A673 (cell line): Measurements from ENCODE around the gene MST1. TPM values are rescaled to one million over a fixed set of nuclear protein-coding genes. Genes with fewer than 3 reads are reported as not detected.

Experiments used
- BruUV-seq: library from RNA; stranded (reverse); fragments of 400-500 nt; replicated peaks from 2 replicates; lab custom pipeline; 2021; lab: Mats Ljungman, UMichigan
- CTCF ChIA-PET: fragments of 300-600 bp; sonication (Branson Sonifier 250); formaldehyde crosslinking; loops from one replicate; lab custom pipeline; 2022; ENCODE audit warnings: antibody characterized with exemption; lab: Charles Lee
- POLR2A ChIA-PET: fragments of 300-600 bp; sonication (Branson Sonifier 250); formaldehyde crosslinking; loops from one replicate; lab custom pipeline; 2022; ENCODE audit warnings: antibody characterized with exemption; ENCODE audit not compliant: low non-redundant PET; lab: Charles Lee
- DNase-seq: peaks from one replicate; pipeline ENCODE4 v3.0.0-alpha.2; 2015; ENCODE audit warnings: low spot score
- H3K27ac ChIP-seq: fragments of 200-600 bp; sonication (generic); 2 replicates; pipeline ENCODE4 v1.5.1; 2016; ENCODE audit warnings: mixed run types, low read depth, mild to moderate bottlenecking, mixed read lengths, antibody characterized with exemption, low read length; ENCODE audit not compliant: poor library complexity, severe bottlenecking
- H3K27me3 ChIP-seq: fragments of 200-600 bp; sonication (generic); replicated peaks from 2 replicates; pipeline ENCODE4 v1.6.1; 2017; ENCODE audit warnings: mixed run types, low read depth, mild to moderate bottlenecking, mixed read lengths, antibody characterized with exemption, low read length; ENCODE audit not compliant: insufficient read depth, poor library complexity
- H3K36me3 ChIP-seq: fragments of 200-600 bp; sonication (generic); 2 replicates; pipeline ENCODE4 v1.6.1; 2016; ENCODE audit warnings: mixed run types, mild to moderate bottlenecking, mixed read lengths, antibody characterized with exemption, low read length; ENCODE audit not compliant: insufficient read depth, poor library complexity, severe bottlenecking
- H3K4me1 ChIP-seq: fragments of 200-600 bp; sonication (generic); 2 replicates; pipeline ENCODE4 v1.6.1; 2017; ENCODE audit warnings: mixed run types, mild to moderate bottlenecking, mixed read lengths, antibody characterized with exemption, low read length; ENCODE audit not compliant: insufficient read depth, poor library complexity, severe bottlenecking
- H3K4me3 ChIP-seq: fragments of 200-600 bp; sonication (generic); 2 replicates; pipeline ENCODE4 v1.5.1; 2016; ENCODE audit warnings: low read depth, mixed run types, mild to moderate bottlenecking, mixed read lengths, low read length; ENCODE audit not compliant: poor library complexity, severe bottlenecking
- H3K9me3 ChIP-seq: fragments of 200-600 bp; sonication (generic); 2 replicates; pipeline ENCODE4 v1.6.1; 2016; ENCODE audit warnings: mixed run types, low read depth, mild to moderate bottlenecking, mixed read lengths, antibody characterized with exemption, low read length; ENCODE audit not compliant: poor library complexity, severe bottlenecking
- EZH2 ChIP-seq: fragments of 200-600 bp; sonication (generic); IDR thresholded peaks from 2 replicates; pipeline ENCODE4 v1.6.1; 2017; ENCODE audit warnings: borderline replicate concordance, low read depth, mild to moderate bottlenecking, mixed read lengths, antibody characterized with exemption, low read length; ENCODE audit not compliant: poor library complexity, severe bottlenecking
- intact Hi-C: fragments of 100-400 bp; cut with micrococcal nuclease; formaldehyde crosslinking; loops from one replicate; pipeline ENCODE4 v1.10.0; 2022; ENCODE audit not compliant: unreplicated experiment
- total RNA-seq: library from RNA; stranded (reverse); gene quantifications from 2 replicates; pipeline ENCODE4 v1.2.3, GENCODE V29; 2021
- TF ChIP-seq, protein P1 (sequence below): fragments of 300-800, 200-600 bp; sonication (generic); conservative IDR thresholded peaks from 2 replicates; pipeline ENCODE4 v1.5.1; 2017; ENCODE audit warnings: low read depth, mild to moderate bottlenecking, antibody characterized with exemption, low read length, moderate library complexity, mixed read lengths

Gene MST1
- total RNA-seq, 1 experiment from 2014 or later, result 3.7 TPM

DNA sequence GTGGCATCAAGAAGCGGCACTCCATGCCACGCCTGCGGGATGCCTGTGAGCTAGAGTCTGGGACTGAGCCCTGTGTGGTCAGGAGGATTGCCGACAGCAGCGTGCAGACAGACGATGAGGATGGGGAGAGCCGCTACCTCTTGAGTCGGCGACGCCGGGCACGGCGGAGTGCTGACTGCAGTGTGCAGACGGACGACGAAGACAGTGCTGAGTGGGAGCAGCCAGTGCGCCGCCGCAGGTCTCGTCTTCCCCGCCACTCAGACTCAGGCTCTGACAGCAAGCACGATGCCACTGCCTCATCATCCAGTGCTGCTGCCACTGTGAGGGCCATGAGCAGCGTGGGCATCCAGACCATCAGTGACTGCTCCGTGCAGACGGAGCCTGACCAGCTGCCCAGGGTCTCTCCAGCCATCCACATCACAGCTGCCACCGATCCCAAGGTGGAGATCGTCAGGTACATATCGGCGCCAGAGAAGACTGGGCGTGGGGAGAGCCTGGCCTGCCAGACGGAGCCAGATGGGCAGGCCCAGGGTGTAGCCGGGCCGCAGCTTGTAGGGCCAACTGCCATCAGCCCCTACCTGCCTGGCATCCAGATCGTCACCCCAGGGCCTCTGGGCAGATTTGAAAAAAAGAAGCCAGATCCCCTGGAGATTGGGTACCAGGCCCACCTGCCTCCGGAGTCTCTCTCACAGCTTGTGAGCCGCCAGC, 31.9 kb downstream of the MST1 start:
- Histone ChIP-seq H3K27ac (no peak overlapping the region), H3K27me3 (no peaks in the 10 kb centered on the region), H3K4me1 (no peaks in the 10 kb centered on the region), H3K9me3 (no peaks in the 10 kb centered on the region), H3K36me3 (no peaks in the 10 kb centered on the region), H3K4me3 (no peak overlapping the region)
- intact Hi-C loops, result no loop called here
- CTCF ChIA-PET, result no interaction called here
- POLR2A ChIA-PET, result interaction anchor here (0.5 kb wide), 1 partner anchor 112 kb away, joined by 5 read pairs; no protein-coding TSS in a partner anchor
- TF ChIP-seq, protein P1, sequence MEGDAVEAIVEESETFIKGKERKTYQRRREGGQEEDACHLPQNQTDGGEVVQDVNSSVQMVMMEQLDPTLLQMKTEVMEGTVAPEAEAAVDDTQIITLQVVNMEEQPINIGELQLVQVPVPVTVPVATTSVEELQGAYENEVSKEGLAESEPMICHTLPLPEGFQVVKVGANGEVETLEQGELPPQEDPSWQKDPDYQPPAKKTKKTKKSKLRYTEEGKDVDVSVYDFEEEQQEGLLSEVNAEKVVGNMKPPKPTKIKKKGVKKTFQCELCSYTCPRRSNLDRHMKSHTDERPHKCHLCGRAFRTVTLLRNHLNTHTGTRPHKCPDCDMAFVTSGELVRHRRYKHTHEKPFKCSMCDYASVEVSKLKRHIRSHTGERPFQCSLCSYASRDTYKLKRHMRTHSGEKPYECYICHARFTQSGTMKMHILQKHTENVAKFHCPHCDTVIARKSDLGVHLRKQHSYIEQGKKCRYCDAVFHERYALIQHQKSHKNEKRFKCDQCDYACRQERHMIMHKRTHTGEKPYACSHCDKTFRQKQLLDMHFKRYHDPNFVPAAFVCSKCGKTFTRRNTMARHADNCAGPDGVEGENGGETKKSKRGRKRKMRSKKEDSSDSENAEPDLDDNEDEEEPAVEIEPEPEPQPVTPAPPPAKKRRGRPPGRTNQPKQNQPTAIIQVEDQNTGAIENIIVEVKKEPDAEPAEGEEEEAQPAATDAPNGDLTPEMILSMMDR, result no peak
- TF ChIP-seq EZH2, result no peak
- no peak for DNase-seq
- BruUV-seq, result no TSS peak

DNA sequence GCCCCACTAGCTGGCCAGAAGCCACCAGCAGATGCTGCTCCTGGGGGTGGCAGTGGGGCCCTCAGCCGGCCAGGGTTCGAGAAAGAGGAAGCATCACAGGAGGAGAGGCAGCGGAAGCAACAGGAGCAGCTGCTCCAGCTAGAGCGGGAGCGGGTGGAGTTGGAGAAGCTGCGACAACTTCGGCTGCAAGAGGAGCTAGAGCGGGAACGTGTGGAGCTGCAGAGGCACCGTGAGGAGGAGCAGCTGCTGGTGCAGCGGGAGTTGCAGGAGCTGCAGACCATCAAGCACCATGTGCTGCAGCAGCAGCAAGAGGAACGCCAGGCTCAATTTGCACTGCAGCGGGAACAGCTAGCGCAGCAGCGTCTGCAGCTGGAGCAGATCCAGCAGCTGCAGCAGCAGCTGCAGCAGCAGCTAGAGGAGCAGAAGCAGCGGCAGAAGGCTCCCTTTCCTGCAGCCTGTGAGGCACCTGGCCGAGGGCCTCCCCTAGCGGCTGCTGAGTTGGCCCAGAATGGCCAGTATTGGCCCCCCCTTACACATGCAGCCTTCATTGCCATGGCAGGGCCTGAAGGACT, 32.6 kb downstream of the MST1 start:
- Histone ChIP-seq H3K9me3 (no peaks in the 10 kb centered on the region), H3K27ac (no peak overlapping the region), H3K36me3 (no peaks in the 10 kb centered on the region), H3K4me3 (no peak overlapping the region), H3K4me1 (no peaks in the 10 kb centered on the region), H3K27me3 (no peaks in the 10 kb centered on the region)
- no peak for DNase-seq
- TF ChIP-seq, protein P1, result no peak
- TF ChIP-seq EZH2, result no peak
- CTCF ChIA-PET, result no interaction called here
- intact Hi-C loops, result no loop called here
- POLR2A ChIA-PET, result no interaction called here
- no TSS peak for BruUV-seq

DNA sequence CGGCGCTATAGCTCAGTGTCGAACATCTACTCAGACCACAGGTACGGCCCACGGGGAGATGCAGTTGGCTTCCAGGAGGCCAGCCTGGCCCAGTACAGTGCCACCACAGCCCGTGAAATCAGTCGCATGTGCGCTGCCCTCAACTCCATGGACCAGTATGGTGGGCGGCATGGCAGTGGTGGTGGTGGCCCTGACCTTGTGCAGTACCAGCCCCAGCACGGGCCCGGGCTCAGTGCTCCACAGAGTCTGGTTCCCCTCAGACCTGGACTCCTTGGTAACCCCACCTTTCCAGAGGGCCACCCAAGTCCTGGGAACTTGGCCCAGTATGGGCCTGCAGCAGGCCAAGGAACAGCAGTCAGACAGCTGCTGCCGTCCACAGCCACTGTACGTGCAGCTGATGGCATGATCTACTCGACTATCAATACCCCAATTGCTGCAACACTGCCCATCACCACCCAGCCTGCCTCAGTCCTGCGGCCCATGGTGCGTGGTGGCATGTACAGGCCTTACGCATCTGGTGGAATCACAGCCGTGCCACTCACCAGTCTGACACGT, 33.5 kb downstream of the MST1 start:
- Histone ChIP-seq H3K4me3 (no peak overlapping the region), H3K27me3 (no peaks in the 10 kb centered on the region), H3K9me3 (no peaks in the 10 kb centered on the region), H3K36me3 (no peaks in the 10 kb centered on the region), H3K4me1 (no peaks in the 10 kb centered on the region), H3K27ac (no peak overlapping the region)
- no peak for DNase-seq
- no peak for TF ChIP-seq EZH2
- TF ChIP-seq, protein P1, result no peak
- ChIA-PET POLR2A (no interaction called here), CTCF (no interaction called here)
- intact Hi-C loops, result no loop called here
- no TSS peak for BruUV-seq
